ENCODE data around the gene CCNG1.
"Not testable (repeated sequence)": the region's sequence is repeated elsewhere in the genome, so short reads cannot be mapped to it uniquely, and the experiment has no call there.

CCNG1 gene

GRCh38 chr5:163410505-163410904 is 26.9 kb upstream of the CCNG1 start:
- no peak for ATAC-seq
- TF ChIP-seq ZFP30 (CRISPR knock-in tag; IDR thresholded peaks at IDR 0.05) (no peak), ZFP3 (CRISPR knock-in tag; IDR thresholded peaks at IDR 0.05) (no peak), OSR1 (CRISPR knock-in tag; IDR thresholded peaks at IDR 0.05) (no peak), CSDC2 (CRISPR knock-in tag; IDR thresholded peaks at IDR 0.05) (no peak), ESRRG (CRISPR knock-in tag; IDR thresholded peaks at IDR 0.05) (no peak), ZC3H10 (CRISPR knock-in tag; IDR thresholded peaks at IDR 0.05) (no peak), TOX (CRISPR knock-in tag; IDR thresholded peaks at IDR 0.05; ENCODE audit: borderline replicate concordance) (no peak), ARNTL (CRISPR knock-in tag; IDR thresholded peaks at IDR 0.05; ENCODE audit: borderline replicate concordance, low read depth) (no peak), GLIS3 (CRISPR knock-in tag; IDR thresholded peaks at IDR 0.05) (no peak), TCF4 (CRISPR knock-in tag; IDR thresholded peaks at IDR 0.05; ENCODE audit: borderline replicate concordance) (no peak)
- TF ChIP-seq, protein P1, sequence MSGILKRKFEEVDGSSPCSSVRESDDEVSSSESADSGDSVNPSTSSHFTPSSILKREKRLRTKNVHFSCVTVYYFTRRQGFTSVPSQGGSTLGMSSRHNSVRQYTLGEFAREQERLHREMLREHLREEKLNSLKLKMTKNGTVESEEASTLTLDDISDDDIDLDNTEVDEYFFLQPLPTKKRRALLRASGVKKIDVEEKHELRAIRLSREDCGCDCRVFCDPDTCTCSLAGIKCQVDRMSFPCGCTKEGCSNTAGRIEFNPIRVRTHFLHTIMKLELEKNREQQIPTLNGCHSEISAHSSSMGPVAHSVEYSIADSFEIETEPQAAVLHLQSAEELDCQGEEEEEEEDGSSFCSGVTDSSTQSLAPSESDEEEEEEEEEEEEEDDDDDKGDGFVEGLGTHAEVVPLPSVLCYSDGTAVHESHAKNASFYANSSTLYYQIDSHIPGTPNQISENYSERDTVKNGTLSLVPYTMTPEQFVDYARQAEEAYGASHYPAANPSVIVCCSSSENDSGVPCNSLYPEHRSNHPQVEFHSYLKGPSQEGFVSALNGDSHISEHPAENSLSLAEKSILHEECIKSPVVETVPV (CRISPR knock-in tag; IDR thresholded peaks at IDR 0.05): no peak

DNA sequence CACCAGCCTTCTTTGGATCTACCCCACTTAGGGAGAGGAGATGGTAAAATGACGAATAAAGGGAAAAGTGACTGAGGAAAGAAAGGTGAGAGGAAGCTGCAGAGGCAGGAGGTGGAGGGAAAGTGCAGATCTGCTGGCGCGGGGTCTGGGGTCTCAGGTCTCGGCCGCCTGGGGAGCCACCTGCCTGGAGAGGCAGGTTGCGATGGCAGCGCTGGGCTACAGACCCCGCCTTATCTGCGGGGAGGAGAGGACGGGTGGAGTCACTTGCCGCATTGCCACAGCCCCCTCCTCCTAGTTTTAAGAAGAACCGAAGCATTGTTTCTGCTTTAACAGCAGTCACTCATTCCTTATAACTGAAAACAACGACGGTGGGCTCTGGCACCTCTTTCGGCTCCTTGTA is 21.7 kb upstream of the CCNG1 start:
- not testable (repeated sequence) for ATAC-seq

DNA sequence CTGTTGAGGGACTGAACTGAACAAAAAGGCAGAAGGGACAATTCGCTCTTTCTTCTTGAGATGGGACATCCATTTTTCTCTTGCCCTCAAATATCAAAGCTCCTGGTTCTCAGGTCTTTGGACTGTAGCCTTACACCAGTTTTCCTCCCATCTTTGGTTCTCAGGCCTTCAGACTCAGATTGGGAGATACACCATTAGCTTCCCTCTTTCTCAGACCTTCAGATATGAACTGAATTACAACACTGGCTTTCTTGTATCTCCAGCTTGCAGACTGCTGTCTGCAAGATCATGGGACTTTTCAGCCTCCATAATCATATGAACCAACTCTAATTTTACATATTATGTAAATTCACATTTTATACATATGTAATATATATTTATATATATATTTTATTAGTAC is 12.6 kb upstream of the CCNG1 start:
- TF ChIP-seq GLIS3 (CRISPR knock-in tag; IDR thresholded peaks at IDR 0.05): no peak
- ATAC-seq: no peak

- not testable (repeated sequence) for ATAC-seq
These were observed 11.3 kb upstream of the CCNG1 start for GRCh38 chr5:163426128-163426527.

- TF ChIP-seq GLIS3 (CRISPR knock-in tag; IDR thresholded peaks at IDR 0.05) (no peak), ESRRG (CRISPR knock-in tag; IDR thresholded peaks at IDR 0.05) (no peak), RARB (CRISPR knock-in tag; IDR thresholded peaks at IDR 0.05) (no peak), ISL1 (CRISPR knock-in tag; IDR thresholded peaks at IDR 0.05) (no peak), OSR1 (CRISPR knock-in tag; IDR thresholded peaks at IDR 0.05) (no peak)
- TF ChIP-seq, protein P2, sequence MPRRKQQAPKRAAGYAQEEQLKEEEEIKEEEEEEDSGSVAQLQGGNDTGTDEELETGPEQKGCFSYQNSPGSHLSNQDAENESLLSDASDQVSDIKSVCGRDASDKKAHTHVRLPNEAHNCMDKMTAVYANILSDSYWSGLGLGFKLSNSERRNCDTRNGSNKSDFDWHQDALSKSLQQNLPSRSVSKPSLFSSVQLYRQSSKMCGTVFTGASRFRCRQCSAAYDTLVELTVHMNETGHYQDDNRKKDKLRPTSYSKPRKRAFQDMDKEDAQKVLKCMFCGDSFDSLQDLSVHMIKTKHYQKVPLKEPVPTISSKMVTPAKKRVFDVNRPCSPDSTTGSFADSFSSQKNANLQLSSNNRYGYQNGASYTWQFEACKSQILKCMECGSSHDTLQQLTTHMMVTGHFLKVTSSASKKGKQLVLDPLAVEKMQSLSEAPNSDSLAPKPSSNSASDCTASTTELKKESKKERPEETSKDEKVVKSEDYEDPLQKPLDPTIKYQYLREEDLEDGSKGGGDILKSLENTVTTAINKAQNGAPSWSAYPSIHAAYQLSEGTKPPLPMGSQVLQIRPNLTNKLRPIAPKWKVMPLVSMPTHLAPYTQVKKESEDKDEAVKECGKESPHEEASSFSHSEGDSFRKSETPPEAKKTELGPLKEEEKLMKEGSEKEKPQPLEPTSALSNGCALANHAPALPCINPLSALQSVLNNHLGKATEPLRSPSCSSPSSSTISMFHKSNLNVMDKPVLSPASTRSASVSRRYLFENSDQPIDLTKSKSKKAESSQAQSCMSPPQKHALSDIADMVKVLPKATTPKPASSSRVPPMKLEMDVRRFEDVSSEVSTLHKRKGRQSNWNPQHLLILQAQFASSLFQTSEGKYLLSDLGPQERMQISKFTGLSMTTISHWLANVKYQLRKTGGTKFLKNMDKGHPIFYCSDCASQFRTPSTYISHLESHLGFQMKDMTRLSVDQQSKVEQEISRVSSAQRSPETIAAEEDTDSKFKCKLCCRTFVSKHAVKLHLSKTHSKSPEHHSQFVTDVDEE (CRISPR knock-in tag; IDR thresholded peaks at IDR 0.05): no peak
- TF ChIP-seq, protein P3, sequence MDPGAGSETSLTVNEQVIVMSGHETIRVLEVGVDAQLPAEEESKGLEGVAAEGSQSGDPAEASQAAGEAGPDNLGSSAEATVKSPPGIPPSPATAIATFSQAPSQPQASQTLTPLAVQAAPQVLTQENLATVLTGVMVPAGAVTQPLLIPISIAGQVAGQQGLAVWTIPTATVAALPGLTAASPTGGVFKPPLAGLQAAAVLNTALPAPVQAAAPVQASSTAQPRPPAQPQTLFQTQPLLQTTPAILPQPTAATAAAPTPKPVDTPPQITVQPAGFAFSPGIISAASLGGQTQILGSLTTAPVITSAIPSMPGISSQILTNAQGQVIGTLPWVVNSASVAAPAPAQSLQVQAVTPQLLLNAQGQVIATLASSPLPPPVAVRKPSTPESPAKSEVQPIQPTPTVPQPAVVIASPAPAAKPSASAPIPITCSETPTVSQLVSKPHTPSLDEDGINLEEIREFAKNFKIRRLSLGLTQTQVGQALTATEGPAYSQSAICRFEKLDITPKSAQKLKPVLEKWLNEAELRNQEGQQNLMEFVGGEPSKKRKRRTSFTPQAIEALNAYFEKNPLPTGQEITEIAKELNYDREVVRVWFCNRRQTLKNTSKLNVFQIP (CRISPR knock-in tag; IDR thresholded peaks at IDR 0.05; ENCODE audit: borderline replicate concordance, low read depth): no peak
- no peak for ATAC-seq
These were observed 4.9 kb upstream of the CCNG1 start for GRCh38 chr5:163432544-163432943.

GRCh38 chr5:163433271-163433670 is 4.1 kb upstream of the CCNG1 start:
- TF ChIP-seq OSR1 (CRISPR knock-in tag; IDR thresholded peaks at IDR 0.05): no peak
- no peak for TF ChIP-seq ISL1 (CRISPR knock-in tag; IDR thresholded peaks at IDR 0.05)
- no peak for TF ChIP-seq SNAI2 (CRISPR knock-in tag; IDR thresholded peaks at IDR 0.05)
- no peak for TF ChIP-seq ZFP3 (CRISPR knock-in tag; IDR thresholded peaks at IDR 0.05)
- TF ChIP-seq ZNF8 (CRISPR knock-in tag; IDR thresholded peaks at IDR 0.05): no peak
- TF ChIP-seq, protein P2 (CRISPR knock-in tag; IDR thresholded peaks at IDR 0.05): no peak
- no peak for TF ChIP-seq ZNF565 (CRISPR knock-in tag; conservative IDR thresholded peaks at IDR 0.05; ENCODE audit: low read depth)
- TF ChIP-seq, protein P1 (CRISPR knock-in tag; IDR thresholded peaks at IDR 0.05): no peak
- TF ChIP-seq, protein P4, sequence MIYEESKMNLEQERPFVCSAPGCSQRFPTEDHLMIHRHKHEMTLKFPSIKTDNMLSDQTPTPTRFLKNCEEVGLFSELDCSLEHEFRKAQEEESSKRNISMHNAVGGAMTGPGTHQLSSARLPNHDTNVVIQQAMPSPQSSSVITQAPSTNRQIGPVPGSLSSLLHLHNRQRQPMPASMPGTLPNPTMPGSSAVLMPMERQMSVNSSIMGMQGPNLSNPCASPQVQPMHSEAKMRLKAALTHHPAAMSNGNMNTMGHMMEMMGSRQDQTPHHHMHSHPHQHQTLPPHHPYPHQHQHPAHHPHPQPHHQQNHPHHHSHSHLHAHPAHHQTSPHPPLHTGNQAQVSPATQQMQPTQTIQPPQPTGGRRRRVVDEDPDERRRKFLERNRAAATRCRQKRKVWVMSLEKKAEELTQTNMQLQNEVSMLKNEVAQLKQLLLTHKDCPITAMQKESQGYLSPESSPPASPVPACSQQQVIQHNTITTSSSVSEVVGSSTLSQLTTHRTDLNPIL (CRISPR knock-in tag; IDR thresholded peaks at IDR 0.05; ENCODE audit: low read depth): no peak
- no peak for TF ChIP-seq RARB (CRISPR knock-in tag; IDR thresholded peaks at IDR 0.05)
- no peak for TF ChIP-seq ARNTL (CRISPR knock-in tag; IDR thresholded peaks at IDR 0.05; ENCODE audit: borderline replicate concordance, low read depth)
- no peak for ATAC-seq
